AG09319 (cell line): Measurements from ENCODE around the gene CEP63.
A peak's percentile ranks its signal among the peaks of the same experiment; 100 is the strongest.

Source experiments
- DNase-seq: peaks from one replicate; pipeline ENCODE4 v3.0.0-alpha.2; 2010; ENCODE audit warnings: low read depth; ENCODE audit errors: extremely low read depth
- TF ChIP-seq, protein P1 (sequence below): IDR thresholded peaks from 2 replicates; pipeline ENCODE4 v1.5.1; 2011; ENCODE audit warnings: low read depth, mild to moderate bottlenecking, inconsistent platforms, low read length, moderate library complexity

Gene CEP63

GRCh38 chr3:134485718-134486576, at the start of gene CEP63, which contains the start of gene ANAPC13:
Gene CEP63 (plus strand): TSS chr3:134486057. CDS start chr3:134495321, 9,264 bp downstream.
Gene ANAPC13 (minus strand): TSS chr3:134485985. CDS start chr3:134482904, 3,081 bp downstream.
- TF ChIP-seq, protein P1, sequence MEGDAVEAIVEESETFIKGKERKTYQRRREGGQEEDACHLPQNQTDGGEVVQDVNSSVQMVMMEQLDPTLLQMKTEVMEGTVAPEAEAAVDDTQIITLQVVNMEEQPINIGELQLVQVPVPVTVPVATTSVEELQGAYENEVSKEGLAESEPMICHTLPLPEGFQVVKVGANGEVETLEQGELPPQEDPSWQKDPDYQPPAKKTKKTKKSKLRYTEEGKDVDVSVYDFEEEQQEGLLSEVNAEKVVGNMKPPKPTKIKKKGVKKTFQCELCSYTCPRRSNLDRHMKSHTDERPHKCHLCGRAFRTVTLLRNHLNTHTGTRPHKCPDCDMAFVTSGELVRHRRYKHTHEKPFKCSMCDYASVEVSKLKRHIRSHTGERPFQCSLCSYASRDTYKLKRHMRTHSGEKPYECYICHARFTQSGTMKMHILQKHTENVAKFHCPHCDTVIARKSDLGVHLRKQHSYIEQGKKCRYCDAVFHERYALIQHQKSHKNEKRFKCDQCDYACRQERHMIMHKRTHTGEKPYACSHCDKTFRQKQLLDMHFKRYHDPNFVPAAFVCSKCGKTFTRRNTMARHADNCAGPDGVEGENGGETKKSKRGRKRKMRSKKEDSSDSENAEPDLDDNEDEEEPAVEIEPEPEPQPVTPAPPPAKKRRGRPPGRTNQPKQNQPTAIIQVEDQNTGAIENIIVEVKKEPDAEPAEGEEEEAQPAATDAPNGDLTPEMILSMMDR = no peak
- DNase-seq = peak; percentile 99

DNA sequence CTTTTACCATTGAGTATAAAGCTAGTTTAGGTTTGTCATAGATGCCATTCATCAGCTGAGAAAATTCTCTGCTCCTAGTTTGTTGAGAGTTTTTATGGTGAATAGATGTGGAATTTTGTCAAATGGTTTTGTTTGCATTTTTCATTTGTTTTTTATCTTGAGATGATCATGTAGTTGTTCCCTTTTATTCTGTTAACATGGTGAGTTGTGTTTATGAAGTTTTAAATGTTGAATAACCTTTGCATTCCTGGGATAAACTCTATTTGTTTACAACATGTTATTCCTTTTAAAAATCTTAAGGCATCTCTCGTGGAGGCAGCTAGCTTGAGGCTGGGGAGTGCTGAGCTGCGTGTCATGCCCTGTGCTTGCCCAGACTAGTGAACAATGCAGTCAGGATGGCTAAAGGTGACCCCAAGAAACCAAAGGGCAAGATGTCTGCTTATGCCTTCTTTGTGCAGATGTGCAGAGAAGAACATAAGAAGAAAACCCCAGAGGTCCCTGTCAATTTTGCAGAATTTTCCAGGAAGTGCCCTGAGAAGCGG, 48.6 kb upstream of the CEP63 start:
- TF ChIP-seq, protein P1 = no peak
- no peak for DNase-seq

- TF ChIP-seq, protein P1 = no peak
- no peak for DNase-seq
Measured at GRCh38 chr3:134441321-134441720, 44.5 kb upstream of the CEP63 start.

DNA sequence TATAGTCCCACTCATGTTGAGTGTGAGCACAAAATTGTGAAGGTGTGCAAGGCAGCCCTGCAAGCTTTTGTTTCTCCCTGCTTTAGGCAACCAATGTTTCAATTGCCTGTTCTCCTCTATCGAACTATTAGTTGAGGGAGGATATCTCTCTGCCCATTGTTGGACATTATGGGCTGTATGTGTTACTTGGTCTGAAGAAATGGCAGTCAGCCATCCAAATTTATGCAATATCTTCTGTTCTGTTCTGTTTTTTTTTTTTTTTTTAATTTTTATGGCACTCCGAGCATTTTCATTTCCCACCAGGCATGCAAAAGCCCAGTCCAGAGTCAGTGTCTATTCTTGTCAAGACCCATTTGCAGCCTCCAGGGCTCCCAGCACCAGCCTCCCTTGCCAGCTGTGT, 44.0 kb upstream of the CEP63 start:
- no peak for DNase-seq
- TF ChIP-seq, protein P1 = no peak

- DNase-seq = no peak
Measured at GRCh38 chr3:134445095-134445494, 40.8 kb upstream of the CEP63 start.

GRCh38 chr3:134445636-134446035, 40.2 kb upstream of the CEP63 start:
- TF ChIP-seq, protein P1 = no peak
- DNase-seq = no peak

More at GRCh38 chr3:134445095-134445494, 40.8 kb upstream of the CEP63 start:
- TF ChIP-seq, protein P1 = no peak

DNA sequence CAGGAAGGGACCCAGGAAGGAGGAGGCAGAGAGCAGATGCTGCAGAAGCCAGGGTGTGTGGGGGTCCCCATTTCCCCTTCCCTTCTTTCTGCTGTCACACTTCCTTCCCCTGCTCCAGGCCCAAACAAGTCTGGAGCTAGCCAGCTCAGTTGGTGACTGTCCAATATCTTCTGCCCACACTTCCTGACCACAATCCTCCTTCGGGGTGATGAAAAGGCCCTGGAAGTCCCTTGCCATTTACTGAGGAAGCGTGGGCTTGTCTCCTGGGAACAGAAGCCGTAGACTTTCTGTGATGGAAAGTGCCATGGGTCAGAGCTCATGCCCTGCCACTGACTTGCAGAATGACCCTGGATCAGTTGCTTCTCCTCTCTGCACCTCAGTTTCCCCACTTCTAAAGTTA, 39.1 kb upstream of the CEP63 start:
- TF ChIP-seq, protein P1 = no peak
- DNase-seq = no peak
